ENCODE data around the gene PRB4.
"Not testable (repeated sequence)": the region's sequence is repeated elsewhere in the genome, so short reads cannot be mapped to it uniquely, and the experiment has no call there.

PRB4 gene

DNA sequence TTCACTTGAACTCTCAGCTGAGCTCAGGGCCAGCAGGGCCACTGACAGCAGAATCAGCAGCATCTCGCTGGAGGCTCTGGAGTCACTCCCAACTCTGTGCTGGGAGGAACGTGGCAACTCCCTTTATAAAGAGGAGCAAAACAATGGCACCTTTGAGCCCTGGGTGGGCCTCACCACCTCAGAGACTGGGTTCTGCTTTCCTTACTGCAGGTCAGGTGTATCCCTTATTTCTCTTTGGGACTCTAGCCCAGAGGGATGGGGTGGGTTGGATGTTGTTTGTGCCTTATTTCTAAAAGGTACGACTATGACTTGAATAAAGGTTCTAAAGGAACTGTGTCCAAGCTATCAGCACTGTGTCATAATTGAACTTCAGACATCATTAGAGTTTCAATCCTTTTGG lies at the start of gene PRB4:
TSS of gene PRB4 (minus strand) at position 101 of the 400 bp plus-strand sequence. CDS start at position 63, 38 bp downstream.
- DNase-seq (ENCODE audit: extremely low read depth in 1 of 2, low read depth in 1 of 2) = no peak

DNA sequence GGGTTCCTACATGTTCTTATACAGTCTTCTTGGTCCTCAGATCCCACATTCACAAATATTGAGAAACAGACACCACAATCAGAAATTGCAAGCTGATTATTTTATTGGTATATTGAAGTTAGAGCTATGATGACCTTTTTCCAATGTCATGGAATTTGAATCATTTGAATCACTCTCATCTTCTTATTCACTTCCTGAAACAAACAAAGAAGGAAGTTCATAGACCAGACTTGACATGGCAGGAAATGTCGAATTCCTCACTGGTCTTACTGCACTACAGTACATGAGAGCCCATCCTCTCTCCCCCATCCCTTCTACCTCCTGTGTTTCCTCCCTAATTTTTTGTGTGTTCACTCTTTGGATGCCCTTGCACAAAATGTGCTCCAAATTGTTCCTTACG lies 41.5 kb upstream of the PRB4 start:
- DNase-seq (ENCODE audit: extremely low read depth in 1 of 2, low read depth in 1 of 2) = not testable (repeated sequence)

DNA sequence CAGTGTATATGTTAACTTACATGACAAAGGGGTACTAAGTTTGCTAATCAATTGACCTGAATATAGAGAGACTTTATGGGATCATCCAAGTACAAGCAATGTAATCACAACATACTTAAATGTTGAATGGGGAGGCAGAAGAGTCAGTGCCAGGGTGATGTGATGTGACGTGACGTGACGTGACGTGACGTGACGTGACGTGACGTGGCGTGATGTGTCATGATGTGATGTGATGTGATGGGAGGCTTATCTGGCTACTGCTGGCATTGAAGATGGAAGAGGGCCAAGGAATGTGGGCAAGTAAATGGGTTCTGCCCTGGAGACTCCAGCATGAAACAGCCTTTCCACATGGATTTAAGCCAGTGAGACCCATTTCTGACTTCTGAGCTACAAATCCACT lies 38.2 kb upstream of the PRB4 start:
- no peak for DNase-seq (ENCODE audit: extremely low read depth in 1 of 2, low read depth in 1 of 2)

DNA sequence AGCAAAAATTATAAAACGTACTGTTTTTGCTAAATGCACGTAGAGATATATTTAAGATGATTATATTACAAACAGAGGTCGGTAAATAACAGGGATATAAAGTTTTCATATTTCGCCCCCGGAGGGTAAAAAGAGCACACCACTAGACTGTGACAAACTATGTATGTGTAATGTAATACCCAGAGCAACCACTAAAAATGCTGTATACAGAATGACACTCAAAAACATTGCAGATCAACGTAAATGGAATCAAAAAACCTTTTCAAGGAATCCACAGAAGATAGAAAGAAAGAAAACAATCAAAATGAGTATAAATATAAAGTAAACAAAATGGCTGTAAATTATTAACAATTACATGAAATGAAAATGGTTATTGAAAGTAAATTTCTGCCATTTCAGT lies 37.6 kb upstream of the PRB4 start:
- no peak for DNase-seq (ENCODE audit: extremely low read depth in 1 of 2, low read depth in 1 of 2)

DNA sequence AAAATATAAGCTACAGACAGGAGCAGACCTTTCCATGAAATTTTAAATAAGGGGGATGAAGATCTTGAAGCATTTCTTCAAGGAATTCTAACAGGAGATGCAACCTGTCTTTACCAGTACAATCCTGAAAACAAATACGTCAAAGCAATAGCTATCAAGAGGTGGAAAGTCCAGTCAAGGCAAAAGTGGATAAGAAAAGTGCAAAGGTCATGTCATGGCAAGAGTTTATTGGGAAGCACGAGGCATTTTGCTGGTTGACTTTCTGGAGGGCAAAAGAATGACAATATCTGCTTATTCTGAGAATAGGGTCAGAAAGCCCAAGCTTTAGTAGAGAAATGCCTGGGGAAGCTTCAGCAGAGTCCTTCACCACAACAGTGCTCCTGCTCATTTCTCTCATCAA lies 34.3 kb upstream of the PRB4 start:
- DNase-seq (ENCODE audit: extremely low read depth in 1 of 2, low read depth in 1 of 2) = no peak

DNA sequence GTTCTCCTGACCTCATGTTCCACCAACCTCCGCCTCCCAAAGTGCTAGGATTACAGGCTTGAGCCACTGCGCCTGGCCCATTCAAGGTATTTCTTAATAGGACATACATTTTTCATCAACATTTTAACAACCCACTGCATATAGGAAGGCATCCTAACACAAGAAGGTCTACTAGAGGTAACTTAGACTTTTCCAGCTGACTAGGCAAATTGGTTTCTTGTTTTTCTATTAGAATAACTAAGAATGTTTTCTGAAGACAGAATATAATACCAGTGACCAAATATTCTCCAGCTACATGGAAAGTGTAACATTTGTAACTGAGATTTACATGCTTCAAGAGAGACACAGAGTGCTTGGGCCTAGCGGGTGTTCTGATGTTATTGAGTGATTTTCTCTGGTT lies 14.2 kb upstream of the PRB4 start:
- DNase-seq (ENCODE audit: extremely low read depth in 1 of 2, low read depth in 1 of 2) = no peak

DNA sequence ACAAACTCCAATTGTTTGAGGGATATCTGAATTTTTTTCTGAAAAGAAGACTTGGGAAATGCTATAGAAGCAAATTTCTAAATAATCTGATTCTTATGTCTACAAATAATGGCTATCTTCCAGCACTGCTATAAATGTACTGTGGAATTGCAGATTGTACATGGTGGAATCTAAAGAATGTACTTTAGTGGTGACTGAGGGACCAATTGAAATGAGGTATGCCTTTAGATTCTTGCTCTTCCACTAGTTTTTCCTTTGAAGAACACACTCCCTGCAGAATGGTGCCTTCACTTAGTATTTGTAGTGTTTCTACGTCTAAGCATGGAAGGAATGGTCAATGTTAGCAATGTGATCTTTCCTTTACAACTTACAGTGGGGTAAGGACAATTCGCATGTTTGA lies 11.7 kb upstream of the PRB4 start:
- DNase-seq (ENCODE audit: extremely low read depth in 1 of 2, low read depth in 1 of 2) = no peak

DNA sequence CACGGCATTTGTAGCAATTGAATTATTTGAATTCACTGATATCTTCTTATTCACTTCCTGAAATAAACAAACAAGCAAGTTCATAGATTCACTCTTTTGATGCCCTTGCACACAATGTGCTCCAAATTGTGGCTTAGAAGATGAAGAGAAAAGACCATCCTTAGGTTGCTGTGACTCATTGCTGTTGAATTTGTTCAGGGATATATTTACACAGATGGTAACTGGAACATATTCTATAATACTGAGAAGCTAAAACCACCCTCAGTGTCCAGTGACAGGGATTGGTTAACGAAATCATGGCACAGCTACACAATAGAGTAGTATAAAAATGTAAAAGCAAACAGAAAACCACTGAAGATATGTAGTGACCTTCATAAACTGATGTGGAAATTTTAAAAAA lies 3.1 kb downstream of the PRB4 start:
- DNase-seq (ENCODE audit: extremely low read depth in 1 of 2, low read depth in 1 of 2) = no peak

DNA sequence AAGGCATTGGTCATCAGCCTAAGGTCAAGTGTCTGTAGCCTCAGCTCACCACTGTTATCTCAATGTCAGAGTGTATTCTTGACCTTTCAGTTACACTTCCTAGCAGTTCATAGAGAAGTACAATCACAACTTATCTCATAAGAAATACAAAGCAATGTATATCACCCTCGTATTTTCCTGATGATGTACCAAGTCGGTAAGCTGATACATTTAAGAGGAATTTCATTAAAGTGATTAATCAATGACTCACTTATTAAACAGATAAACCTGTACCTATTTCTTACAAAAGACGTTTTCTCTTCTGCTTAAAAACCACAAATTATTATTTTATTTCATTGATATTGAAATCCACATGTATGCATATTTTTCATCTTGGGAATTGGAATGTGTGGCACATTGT lies 36.8 kb downstream of the PRB4 start:
- DNase-seq (ENCODE audit: extremely low read depth in 1 of 2, low read depth in 1 of 2) = no peak

DNA sequence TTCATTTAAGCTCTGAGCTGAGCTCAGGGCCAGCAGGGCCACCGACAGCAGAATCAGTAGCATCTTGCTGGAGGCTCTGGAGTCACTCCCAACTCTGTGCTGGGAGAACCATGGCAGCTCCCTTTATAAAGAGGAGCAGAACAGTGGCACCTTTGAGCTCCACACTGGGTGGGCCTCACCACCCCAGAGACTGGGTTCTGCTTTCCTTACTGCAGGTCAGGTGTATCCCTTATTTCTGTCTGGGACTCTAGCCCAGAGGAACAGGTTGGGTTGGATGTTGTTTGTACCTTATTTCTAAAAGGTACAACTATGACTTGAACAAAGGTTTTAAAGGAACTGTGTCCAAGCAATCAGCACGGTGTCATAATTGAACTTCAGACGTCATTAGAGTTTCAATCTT lies 40.6 kb downstream of the PRB4 start, which contains the start of gene PRB3:
TSS of gene PRB3 (minus strand) at position 101 of the 400 bp plus-strand sequence. CDS start at position 63, 38 bp downstream.
- no peak for DNase-seq (ENCODE audit: extremely low read depth in 1 of 2, low read depth in 1 of 2)

DNA sequence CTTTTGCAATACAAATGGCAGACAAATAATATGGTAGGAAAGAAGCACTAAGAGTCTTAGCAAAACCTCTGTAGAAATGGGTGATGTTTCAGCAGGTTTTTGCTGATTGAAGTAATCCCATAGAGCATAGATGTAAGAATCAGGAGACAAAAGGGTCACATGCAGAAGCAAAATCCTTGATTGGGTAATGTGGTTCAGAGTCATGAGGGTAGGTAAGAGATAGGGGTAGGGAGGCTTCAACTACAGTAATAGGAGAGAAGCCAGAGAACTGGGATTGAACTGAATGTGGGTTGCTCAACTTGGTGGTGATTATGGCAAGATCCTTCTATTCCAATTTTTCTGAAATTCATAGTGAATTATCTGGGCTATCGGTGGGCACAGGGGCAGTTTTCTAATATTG lies 45.7 kb downstream of the PRB4 start:
- no peak for DNase-seq (ENCODE audit: extremely low read depth in 1 of 2, low read depth in 1 of 2)
